HG02981 (cell line): Measurements from ENCODE around the gene ABCC6.

Source experiments
- ATAC-seq: cut with Tn5 transposase; IDR thresholded peaks from one replicate; pipeline ENCODE4 v1.9.1; 2021; ENCODE audit warnings: mild to moderate bottlenecking, moderate library complexity; ENCODE audit not compliant: unreplicated experiment

Gene ABCC6

GRCh38 chr16:16143931-16144330 is 79.4 kb downstream of the ABCC6 start:
- ATAC-seq: no peak

DNA sequence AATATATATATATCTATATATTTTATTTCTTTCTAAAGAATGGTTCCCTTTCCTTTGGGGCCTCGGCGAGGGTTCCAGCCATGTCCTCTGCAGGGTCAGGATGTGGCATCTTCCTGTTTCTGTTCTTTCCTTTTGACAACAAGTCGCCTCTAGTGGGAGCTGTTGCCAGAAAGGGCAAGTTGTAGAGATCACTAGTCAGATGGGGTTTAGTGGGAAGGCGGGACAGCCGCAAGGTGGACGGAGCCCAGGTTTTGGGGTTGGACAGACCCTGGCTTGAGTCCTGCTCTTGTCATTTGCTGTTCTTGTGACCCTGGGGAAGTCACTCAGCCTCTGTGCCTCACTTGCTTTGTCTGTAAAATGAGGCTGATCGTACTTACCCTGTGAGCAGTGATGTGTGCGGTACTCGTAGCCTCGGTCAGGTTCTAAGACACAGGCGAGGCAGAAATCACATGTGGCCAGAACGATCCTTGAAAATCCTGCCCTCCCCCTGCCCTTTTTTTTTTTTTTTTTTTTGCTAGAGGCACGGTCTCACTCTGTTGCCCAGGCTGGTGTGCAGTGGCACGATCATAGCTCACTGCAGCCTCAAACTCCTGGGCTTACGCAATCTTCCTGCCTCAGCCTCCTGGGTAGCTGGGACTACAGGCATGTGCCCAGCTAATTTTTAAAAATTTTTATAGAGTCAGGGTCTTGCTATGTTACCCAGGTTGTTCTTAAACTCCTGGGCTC is 80.1 kb downstream of the ABCC6 start:
- no peak for ATAC-seq

DNA sequence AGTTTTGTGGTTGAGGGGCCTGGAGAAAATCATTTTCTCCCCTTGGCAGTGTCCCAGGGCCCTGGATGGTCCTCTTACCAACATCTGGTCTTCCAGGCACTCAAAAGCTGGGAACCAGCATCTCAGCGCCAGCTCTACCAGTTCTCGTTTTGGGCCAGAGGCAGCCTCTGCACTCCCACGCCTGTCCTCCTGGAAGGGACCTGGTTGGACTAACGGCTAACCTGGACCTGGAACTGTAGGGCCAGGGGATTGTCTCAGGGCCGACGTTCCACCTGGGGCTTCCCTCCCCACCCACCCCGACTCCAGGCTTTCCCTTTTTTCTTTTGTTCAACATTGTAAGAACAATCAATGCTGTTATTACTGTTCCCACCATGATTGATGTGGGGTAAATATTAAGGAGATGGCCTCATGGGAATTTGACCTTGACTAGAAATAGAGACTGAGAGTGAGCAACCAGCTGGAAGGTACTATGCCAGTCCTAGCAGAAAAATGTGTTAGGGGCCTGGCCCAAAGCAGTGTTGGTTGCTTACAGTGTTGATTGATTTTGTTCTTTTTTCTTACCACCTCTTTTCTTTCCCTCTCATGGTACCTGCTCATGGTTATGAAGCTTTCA is 81.4 kb downstream of the ABCC6 start:
- ATAC-seq: no peak

- no peak for ATAC-seq
Observed at GRCh38 chr16:16141141-16141540, 82.2 kb downstream of the ABCC6 start.

DNA sequence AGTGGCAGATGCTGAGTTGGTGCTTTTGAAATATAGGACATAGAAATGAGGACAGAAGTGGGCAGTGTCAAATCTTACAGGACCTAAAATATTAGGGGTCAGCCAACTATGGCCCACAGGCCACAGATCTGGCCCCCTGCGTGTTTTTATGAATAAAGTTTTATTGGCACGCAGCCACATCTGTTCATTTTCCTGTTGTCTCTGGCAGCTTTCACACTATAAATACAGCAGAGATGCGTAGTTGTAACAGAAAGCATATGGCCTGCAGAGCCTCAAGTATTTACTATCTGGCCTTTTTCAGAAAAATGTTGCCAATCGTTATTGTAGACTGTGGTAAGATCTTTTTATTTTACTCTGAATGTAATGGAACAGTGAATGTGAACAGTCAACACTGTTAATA is 82.8 kb downstream of the ABCC6 start:
- no peak for ATAC-seq

DNA sequence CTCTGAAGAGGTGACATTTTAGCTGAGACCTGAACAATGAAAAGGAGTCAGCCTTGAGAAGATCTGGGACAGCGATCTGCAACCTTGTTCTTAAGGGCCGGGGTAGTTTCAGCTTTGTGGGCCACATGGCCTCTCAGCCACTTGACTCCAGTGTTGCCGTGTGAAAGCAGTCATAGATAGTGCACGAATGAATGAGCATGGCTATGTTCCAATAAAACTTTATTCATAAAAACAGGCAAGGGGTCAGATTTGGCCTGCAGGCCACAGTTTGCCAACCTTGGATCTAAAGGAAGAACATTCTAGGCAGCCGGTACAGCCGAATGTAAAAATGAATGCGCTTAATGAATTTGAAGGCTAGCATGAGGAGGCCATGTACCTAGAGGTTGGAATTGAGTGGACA is 83.5 kb downstream of the ABCC6 start:
- no peak for ATAC-seq

DNA sequence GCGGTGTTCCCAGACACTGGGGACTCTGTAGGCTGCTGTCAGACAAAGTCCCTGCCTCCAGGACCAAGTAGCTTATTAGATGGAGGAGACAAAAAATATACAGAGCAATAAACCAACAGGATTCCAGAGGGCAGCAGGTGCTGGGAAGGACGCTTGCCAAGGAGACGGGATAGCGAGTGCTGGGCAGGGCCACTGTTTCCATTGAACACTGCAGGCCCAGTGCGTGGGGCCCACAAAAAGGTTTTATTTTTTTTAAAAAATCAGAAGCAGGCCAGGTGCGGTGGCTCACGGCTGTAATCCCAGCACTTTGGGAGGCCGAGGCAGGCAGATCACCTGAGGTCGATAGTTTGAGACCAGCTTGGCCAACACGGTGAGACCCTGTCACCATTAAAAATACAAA is 84.2 kb downstream of the ABCC6 start:
- no peak for ATAC-seq

GRCh38 chr16:16138034-16138635 is 85.2 kb downstream of the ABCC6 start:
- no peak for ATAC-seq

DNA sequence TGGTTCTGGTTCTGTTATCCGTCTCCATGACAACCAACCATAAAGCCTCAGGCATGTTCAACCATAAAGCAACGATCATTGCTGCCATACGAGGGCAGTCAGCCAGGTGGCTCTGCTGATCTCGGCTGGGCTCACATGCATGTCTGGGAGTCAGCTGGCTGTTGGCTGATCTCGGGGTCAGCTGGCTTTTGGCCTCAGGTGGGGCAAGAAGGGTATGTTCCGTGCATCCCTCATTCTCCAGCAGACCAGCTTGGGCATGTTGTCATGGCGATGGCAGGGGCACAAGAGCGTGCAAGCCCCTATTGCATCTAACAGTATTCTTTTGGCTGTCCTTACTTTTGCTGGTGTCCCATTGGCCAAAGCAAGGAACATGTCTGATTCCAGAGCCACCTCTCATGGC is 86.2 kb downstream of the ABCC6 start:
- no peak for ATAC-seq

GRCh38 chr16:16136588-16136987 is 86.7 kb downstream of the ABCC6 start:
- no peak for ATAC-seq

DNA sequence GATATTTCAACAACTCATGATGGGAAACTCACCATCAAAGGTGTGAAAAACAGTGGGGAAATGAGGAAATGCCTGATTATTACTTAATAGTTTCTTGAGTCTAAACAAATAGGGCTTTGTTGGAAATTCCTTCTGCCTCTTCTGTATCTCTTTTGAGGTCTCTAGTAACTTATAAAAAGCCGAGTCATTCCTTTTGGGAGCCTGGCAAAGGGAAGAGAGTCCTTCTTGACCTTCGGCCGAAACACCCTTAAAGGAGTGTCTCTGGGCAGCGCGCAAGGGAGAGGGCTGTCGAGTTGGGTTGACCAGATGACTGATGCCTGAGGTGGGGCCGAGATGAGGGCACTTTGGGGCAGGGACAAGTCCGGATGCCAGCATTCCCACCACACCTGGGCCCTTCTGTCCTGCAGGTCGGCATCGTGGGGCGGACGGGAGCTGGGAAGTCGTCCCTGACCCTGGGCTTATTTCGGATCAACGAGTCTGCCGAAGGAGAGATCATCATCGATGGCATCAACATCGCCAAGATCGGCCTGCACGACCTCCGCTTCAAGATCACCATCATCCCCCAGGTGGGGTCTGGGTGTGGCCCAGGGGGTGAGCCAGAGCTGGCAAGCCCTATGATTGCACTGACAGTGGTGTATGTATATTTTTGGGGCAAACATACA is 89.2 kb downstream of the ABCC6 start:
- ATAC-seq: no peak

DNA sequence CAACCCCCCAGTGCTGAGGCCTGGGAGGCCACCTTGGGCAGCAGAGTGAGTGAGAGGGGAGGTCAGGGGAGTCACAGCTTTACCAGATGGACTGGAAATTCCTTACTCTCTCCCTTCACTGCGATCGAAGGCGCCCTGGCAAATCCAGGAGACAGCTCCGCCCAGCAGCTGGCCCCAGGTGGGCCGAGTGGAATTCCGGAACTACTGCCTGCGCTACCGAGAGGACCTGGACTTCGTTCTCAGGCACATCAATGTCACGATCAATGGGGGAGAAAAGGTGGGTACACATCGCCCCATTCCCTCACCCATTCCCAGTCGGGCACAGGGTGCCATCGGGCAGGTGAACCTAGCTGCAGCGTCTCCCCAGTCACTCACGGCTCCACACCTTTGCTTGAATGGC is 91.6 kb downstream of the ABCC6 start:
- no peak for ATAC-seq

GRCh38 chr16:16131204-16131603 is 92.1 kb downstream of the ABCC6 start:
- no peak for ATAC-seq

- ATAC-seq: peak; percentile 60
Observed at GRCh38 chr16:16127469-16128116, 95.7 kb downstream of the ABCC6 start.

DNA sequence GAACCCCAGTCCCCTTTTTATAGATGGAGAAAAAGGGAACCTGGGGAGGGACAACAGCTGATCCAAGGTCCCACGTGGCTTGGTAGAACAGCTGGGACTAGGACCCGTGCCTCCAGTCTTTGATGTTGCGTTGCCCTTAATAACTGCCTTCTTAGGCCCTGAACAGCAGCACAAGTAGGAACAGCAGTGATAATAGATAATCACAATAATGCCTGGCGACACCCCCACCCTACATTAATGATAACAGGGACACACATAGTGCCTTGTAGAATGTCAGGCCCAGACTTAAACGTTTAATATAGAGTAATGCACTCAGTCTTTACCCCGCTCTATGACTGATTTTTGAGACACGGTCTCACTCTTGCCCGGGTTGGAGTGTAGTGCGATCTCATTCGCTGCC is 96.4 kb downstream of the ABCC6 start:
- no peak for ATAC-seq

GRCh38 chr16:16124974-16125373 is 98.3 kb downstream of the ABCC6 start:
- no peak for ATAC-seq

DNA sequence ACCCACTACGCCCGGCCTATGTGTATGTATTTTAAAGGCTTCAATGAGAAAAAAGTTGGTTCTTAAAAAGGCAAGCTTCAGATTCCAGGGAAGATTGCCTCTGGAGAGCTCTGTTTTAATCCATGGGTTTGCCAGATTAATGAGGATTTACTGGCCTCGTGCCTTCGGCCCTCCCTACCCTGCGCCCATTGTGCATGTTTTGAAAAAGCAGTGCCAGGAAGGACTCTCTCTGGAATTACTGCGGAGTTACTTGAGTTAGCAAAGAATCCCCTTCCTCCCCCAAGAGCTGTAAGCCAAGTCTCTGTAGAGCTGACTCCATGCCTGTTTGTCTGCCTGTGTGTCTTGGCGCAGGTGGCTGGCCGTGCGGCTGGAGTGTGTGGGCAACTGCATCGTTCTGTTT is 98.9 kb downstream of the ABCC6 start:
- no peak for ATAC-seq

DNA sequence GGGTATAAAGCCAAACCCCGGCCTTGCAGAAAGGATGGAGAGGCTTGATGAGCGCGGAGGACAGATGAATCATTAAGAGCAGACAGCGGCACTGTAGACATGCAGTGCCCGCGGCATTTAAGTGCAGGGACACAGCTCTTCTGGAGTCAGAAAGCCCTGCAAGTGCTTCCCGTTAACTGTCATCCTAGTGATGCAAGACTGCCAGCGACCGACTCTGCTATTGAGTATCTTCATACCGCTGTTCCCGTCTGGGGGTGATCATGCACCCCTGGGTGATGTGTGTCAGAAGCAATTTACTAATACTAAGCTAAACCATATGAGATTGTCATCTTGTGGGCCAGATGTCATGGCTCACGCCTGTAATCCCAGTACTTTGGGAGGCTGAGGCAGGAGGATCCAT is 101.0 kb downstream of the ABCC6 start:
- ATAC-seq: no peak

DNA sequence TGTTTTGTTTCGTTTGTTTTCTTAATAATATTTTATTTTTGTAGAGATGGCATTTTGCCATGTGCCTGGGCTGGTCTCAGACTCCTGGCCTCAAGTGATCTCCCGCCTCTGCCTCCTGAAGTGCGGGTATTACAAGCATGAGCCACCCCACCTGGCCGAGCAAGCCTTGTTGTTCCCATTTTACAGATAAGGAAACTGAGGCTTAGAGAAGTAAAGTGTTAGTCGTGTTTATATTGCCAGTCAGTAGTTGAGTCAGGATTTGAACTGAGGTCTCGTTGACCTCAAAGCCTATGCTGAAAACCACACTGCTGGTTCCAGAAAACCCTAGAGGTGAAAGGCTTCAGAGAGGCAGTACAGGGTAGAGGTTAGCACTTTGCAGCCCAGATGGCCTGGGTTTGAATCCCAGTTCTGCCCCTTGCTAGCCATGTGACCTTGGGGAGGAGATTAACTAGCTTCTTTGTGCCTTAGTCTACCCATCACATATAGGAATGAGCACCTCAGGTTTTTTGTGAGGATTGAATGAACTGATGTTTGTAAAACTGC is 102.0 kb downstream of the ABCC6 start:
- ATAC-seq: no peak

- no peak for ATAC-seq
Observed at GRCh38 chr16:16120382-16121184, 102.7 kb downstream of the ABCC6 start.
